Measurements from ENCODE around the gene NDUFB11. TPM values are rescaled to one million over a fixed set of nuclear protein-coding genes. Genes with fewer than 3 reads are reported as not detected.
A peak's percentile ranks its signal among the peaks of the same experiment; 100 is the strongest.

The NDUFB11 gene
- total and polyA plus RNA-seq, 2 donors (not counting 1 experiment from before 2014, with no cell fraction given) = 38.9 to 72.7 TPM

GRCh38 chrX:47179221-47179927, 34.9 kb upstream of the NDUFB11 start:
- TF ChIP-seq EZH2 (IDR thresholded peaks at IDR 0.05; ENCODE audit: low read length, missing control alignments) (no peak), CTCF (conservative IDR thresholded peaks at IDR 0.05 in 1 of 2, IDR thresholded peaks at IDR 0.05 in 1 of 2; ENCODE audit: low read depth in 1 of 2, low read length in 2 of 2) (no peak)
- Histone ChIP-seq H3K27ac (ENCODE audit: insufficient read depth, low read length) (no peak overlapping the region), H3K4me1 (ENCODE audit: control insufficient read depth, extremely low read depth, insufficient read depth, low read length) (no peaks in the 10 kb centered on the region), H3K4me2 (ENCODE audit: extremely low read depth, insufficient read depth, low read length) (no peak overlapping the region), H3K9me3 (ENCODE audit: control insufficient read depth, insufficient read depth, low read depth, low read length) (no peaks in the 10 kb centered on the region), H3K4me3 (replicated peaks in 1 of 4; ENCODE audit: control extremely low read depth in 1 of 4, insufficient read depth in 1 of 4, low read depth in 3 of 4, low read length in 4 of 4) (no peak overlapping the region), H3K9ac (ENCODE audit: insufficient read depth, low read length) (no peak overlapping the region), H2AFZ (ENCODE audit: low read length) (no peak overlapping the region), H3K36me3 (ENCODE audit: control insufficient read depth, insufficient read depth, low read length) (peaks cover 7% of the 10 kb centered on the region), H4K20me1 (ENCODE audit: control insufficient read depth, extremely low read depth, insufficient read depth, low read length) (no peaks in the 10 kb centered on the region), H3K79me2 (ENCODE audit: control insufficient read depth, insufficient read depth, low read length) (no peaks in the 10 kb centered on the region), H3K27me3 (ENCODE audit: control insufficient read depth, insufficient read depth, low read length) (no peaks in the 10 kb centered on the region)
- peak in 1 of 2 donors; percentile 43 for DNase-seq (ENCODE audit: low read depth in 2 of 2)

- Histone ChIP-seq H3K27ac (ENCODE audit: insufficient read depth, low read length) (no peak overlapping the region), H3K27me3 (ENCODE audit: control insufficient read depth, insufficient read depth, low read length) (no peaks in the 10 kb centered on the region), H3K36me3 (ENCODE audit: control insufficient read depth, insufficient read depth, low read length) (peaks cover 7% of the 10 kb centered on the region), H3K4me1 (ENCODE audit: control insufficient read depth, extremely low read depth, insufficient read depth, low read length) (no peaks in the 10 kb centered on the region), H3K9ac (ENCODE audit: insufficient read depth, low read length) (no peak overlapping the region), H3K79me2 (ENCODE audit: control insufficient read depth, insufficient read depth, low read length) (no peaks in the 10 kb centered on the region), H3K9me3 (ENCODE audit: control insufficient read depth, insufficient read depth, low read depth, low read length) (no peaks in the 10 kb centered on the region), H3K4me2 (ENCODE audit: extremely low read depth, insufficient read depth, low read length) (no peak overlapping the region), H2AFZ (ENCODE audit: low read length) (no peak overlapping the region), H4K20me1 (ENCODE audit: control insufficient read depth, extremely low read depth, insufficient read depth, low read length) (no peaks in the 10 kb centered on the region), H3K4me3 (replicated peaks in 1 of 4; ENCODE audit: control extremely low read depth in 1 of 4, insufficient read depth in 1 of 4, low read depth in 3 of 4, low read length in 4 of 4) (no peak overlapping the region)
- no peak for DNase-seq (ENCODE audit: low read depth in 2 of 2)
- TF ChIP-seq EZH2 (IDR thresholded peaks at IDR 0.05; ENCODE audit: low read length, missing control alignments) (no peak), CTCF (conservative IDR thresholded peaks at IDR 0.05 in 1 of 2, IDR thresholded peaks at IDR 0.05 in 1 of 2; ENCODE audit: low read depth in 1 of 2, low read length in 2 of 2) (no peak)
Observed at GRCh38 chrX:47178337-47178736, 33.8 kb upstream of the NDUFB11 start.

GRCh38 chrX:47177079-47177478, 32.6 kb upstream of the NDUFB11 start:
- Histone ChIP-seq H3K27ac (ENCODE audit: insufficient read depth, low read length) (no peak overlapping the region), H3K36me3 (ENCODE audit: control insufficient read depth, insufficient read depth, low read length) (peaks cover 8% of the 10 kb centered on the region), H2AFZ (ENCODE audit: low read length) (no peak overlapping the region), H3K4me3 (replicated peaks in 1 of 4; ENCODE audit: control extremely low read depth in 1 of 4, insufficient read depth in 1 of 4, low read depth in 3 of 4, low read length in 4 of 4) (no peak overlapping the region), H3K9me3 (ENCODE audit: control insufficient read depth, insufficient read depth, low read depth, low read length) (no peaks in the 10 kb centered on the region), H4K20me1 (ENCODE audit: control insufficient read depth, extremely low read depth, insufficient read depth, low read length) (no peaks in the 10 kb centered on the region), H3K9ac (ENCODE audit: insufficient read depth, low read length) (no peak overlapping the region), H3K4me1 (ENCODE audit: control insufficient read depth, extremely low read depth, insufficient read depth, low read length) (no peaks in the 10 kb centered on the region), H3K27me3 (ENCODE audit: control insufficient read depth, insufficient read depth, low read length) (no peaks in the 10 kb centered on the region), H3K4me2 (ENCODE audit: extremely low read depth, insufficient read depth, low read length) (no peak overlapping the region), H3K79me2 (ENCODE audit: control insufficient read depth, insufficient read depth, low read length) (no peaks in the 10 kb centered on the region)
- no peak for TF ChIP-seq EZH2 (IDR thresholded peaks at IDR 0.05; ENCODE audit: low read length, missing control alignments)
- TF ChIP-seq CTCF (conservative IDR thresholded peaks at IDR 0.05 in 1 of 2, IDR thresholded peaks at IDR 0.05 in 1 of 2; ENCODE audit: low read depth in 1 of 2, low read length in 2 of 2) = no peak
- no peak for DNase-seq (ENCODE audit: low read depth in 2 of 2)

Data from fibroblast of lung (primary cell).